ENCODE measurements around the gene XPR1.

DNA sequence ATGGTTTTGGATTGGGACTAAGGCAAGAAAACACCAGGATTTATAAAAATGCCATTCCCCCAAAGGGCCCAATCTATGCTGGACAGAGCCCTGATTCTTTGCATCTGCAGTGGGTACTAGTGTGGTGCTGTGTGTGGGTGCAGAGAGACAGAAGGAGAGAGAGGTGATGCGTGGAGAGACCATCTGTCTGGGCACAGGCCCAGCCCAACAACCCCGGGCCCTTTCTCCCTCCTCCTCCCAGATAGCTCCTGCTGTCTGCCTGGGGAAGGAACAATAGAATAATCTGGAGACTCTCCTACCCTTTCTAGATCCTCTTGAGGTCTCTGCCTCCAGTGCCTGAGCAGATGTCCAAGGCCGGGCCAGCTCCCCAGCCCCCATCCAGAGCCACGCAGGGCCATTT, 296.0 kb downstream of the XPR1 start:
- TF ChIP-seq CTCF (IDR thresholded peaks at IDR 0.05; ENCODE audit: low read depth, low read length), result no peak
- no peak for TF ChIP-seq POLR2A (IDR thresholded peaks at IDR 0.05; ENCODE audit: extremely low read depth, insufficient read length)
- TF ChIP-seq, protein P1, sequence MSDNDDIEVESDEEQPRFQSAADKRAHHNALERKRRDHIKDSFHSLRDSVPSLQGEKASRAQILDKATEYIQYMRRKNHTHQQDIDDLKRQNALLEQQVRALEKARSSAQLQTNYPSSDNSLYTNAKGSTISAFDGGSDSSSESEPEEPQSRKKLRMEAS (IDR thresholded peaks at IDR 0.05; ENCODE audit: low read depth, low read length), result no peak
